Mucosa of descending colon (tissue), 3 donors: ENCODE data around the gene SLC11A2. TPM values are rescaled to one million over a fixed set of nuclear protein-coding genes. Genes with fewer than 3 reads are reported as not detected.

Experiments
- ATAC-seq: fragments of 200-7000 bp; cut with Tn5 transposase; one replicate; pipeline ENCODE4 v1.9.1; 2020; ENCODE audit warnings: mild to moderate bottlenecking, moderate library complexity
- DNase-seq, 3 donors: peaks; one replicate each; pipeline ENCODE4 v3.0.0-alpha.2; 2020
- H3K36me3 ChIP-seq: fragments of 200-600 bp; one replicate; pipeline ENCODE4 v1.8.0; 2021; ENCODE audit warnings: low read depth, mild to moderate bottlenecking
- H3K4me1 ChIP-seq: fragments of 200-600 bp; one replicate; pipeline ENCODE4 v1.8.0; 2021; ENCODE audit warnings: low read depth, mild to moderate bottlenecking
- H3K4me3 ChIP-seq: fragments of 200-600 bp; one replicate; pipeline ENCODE4 v1.8.0; 2021; ENCODE audit warnings: mild to moderate bottlenecking
- H3K9me3 ChIP-seq: fragments of 200-600 bp; one replicate; pipeline ENCODE4 v1.8.0; 2021; ENCODE audit warnings: mild to moderate bottlenecking
- intact Hi-C, 2 donors: fragments of 100-400 bp; cut with DNase I in 1 of 2; cut with micrococcal nuclease in 1 of 2; formaldehyde crosslinking; loops; one replicate each; pipeline versions ENCODE4 v1.11.0 to v1.11.1; 2022; cut with DNase I, micrococcal nuclease
- total RNA-seq, 3 donors: library from RNA; stranded (reverse); fragmentation: NEBNext Ultra II Directional in 2 of 3; extraction: Animal tissue kit (Norgen Biotek cat#: 25700) in 2 of 3; gene quantifications; one replicate each; pipeline versions ENCODE4 v1.2.1 to v1.2.4, GENCODE V29; 2021 to 2023
- TF ChIP-seq, protein P1 (sequence below): fragments of 200-600 bp; IDR thresholded peaks from one replicate; pipeline ENCODE4 v1.8.0; 2022; ENCODE audit warnings: antibody characterized with exemption, mild to moderate bottlenecking
- donor health status: DM: no; HTN: no; CAD: no; lungs with moderate emphysema.
- donor health status: DM: no; HTN: no; CAD: no.
- donor health status: DM: no; HTN: yes; CAD: no.

Gene SLC11A2
- total RNA-seq, 3 donors from 2014 or later = 32.3 to 48.9 (median 43.0) TPM

DNA sequence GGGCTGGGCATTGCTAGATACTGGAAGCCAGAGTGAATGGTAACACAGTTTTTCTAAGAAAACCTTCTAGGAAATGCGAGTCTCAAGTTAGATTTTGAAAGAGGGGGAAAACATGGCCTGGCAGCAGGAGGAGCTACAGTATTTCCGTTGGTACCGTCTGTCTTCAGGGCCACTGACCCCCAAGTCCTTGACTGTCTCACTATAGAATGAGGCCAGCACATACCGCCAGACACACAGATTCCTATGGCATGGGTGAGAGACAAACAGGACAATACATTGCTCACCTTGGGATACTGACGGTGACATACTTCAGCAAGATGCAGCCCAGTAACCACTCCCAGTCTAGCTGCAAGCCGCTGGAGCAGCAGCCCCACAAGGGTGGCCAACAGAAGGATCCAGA lies 21.7 kb downstream of the SLC11A2 start:
- Histone ChIP-seq H3K4me1 (peaks cover 3% of the 10 kb centered on the region), H3K36me3 (no peaks in the 10 kb centered on the region), H3K4me3 (no peak overlapping the region), H3K9me3 (no peaks in the 10 kb centered on the region)
- DNase-seq = no peak
- intact Hi-C loops = no loop called here
- no peak for ATAC-seq
- TF ChIP-seq, protein P1, sequence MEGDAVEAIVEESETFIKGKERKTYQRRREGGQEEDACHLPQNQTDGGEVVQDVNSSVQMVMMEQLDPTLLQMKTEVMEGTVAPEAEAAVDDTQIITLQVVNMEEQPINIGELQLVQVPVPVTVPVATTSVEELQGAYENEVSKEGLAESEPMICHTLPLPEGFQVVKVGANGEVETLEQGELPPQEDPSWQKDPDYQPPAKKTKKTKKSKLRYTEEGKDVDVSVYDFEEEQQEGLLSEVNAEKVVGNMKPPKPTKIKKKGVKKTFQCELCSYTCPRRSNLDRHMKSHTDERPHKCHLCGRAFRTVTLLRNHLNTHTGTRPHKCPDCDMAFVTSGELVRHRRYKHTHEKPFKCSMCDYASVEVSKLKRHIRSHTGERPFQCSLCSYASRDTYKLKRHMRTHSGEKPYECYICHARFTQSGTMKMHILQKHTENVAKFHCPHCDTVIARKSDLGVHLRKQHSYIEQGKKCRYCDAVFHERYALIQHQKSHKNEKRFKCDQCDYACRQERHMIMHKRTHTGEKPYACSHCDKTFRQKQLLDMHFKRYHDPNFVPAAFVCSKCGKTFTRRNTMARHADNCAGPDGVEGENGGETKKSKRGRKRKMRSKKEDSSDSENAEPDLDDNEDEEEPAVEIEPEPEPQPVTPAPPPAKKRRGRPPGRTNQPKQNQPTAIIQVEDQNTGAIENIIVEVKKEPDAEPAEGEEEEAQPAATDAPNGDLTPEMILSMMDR = no peak

DNA sequence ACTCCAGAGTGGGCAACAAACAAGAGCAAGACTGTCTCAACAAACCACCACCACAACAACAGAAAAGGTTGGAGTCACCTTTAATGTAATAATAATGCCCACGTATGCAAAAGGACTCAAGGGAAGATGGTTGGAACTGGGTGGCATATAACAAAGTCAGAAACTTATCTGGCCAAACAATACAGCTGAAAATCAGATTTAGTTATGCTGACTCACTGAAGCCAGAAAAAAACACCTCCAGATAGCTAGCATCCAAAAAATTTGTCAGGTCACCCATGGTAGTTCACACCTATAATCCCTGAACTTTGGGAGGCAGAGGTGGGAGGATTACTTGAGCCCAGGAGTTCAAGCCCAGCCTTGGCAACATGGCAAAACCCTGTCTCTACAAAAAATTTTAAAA lies 24.4 kb downstream of the SLC11A2 start:
- ATAC-seq (no peak), DNase-seq (no peak)
- H3K36me3 ChIP-seq = no peaks in the 10 kb centered on the region
- no peaks in the 10 kb centered on the region for H3K9me3 ChIP-seq
- intact Hi-C loops = no loop called here
- TF ChIP-seq, protein P1 = no peak
- no peak overlapping the region for H3K4me3 ChIP-seq
- peaks cover 3% of the 10 kb centered on the region for H3K4me1 ChIP-seq

DNA sequence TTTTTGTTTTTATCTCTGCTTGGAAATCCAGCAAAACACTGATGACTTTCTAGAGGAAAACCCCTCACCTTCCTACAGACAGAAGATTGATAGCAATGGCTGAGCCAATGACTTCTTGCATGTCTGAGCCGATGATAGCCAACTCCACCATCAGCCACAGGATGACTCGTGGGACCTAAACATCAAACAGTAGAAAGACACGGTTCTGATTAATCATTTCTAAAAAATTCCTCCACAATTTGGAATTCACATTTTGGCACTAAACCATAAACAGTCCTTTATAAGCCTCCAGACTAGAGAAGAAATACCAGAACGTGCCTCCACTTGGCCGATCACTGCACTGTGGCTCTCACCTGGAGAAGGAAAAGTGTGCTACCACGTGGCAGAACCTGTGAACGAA lies 25.9 kb downstream of the SLC11A2 start:
- H3K9me3 ChIP-seq = no peaks in the 10 kb centered on the region
- ATAC-seq (no peak), DNase-seq (no peak)
- H3K4me3 ChIP-seq = no peak overlapping the region
- intact Hi-C loops = no loop called here
- peaks cover 2% of the 10 kb centered on the region for H3K4me1 ChIP-seq
- no peaks in the 10 kb centered on the region for H3K36me3 ChIP-seq
- TF ChIP-seq, protein P1 = no peak

DNA sequence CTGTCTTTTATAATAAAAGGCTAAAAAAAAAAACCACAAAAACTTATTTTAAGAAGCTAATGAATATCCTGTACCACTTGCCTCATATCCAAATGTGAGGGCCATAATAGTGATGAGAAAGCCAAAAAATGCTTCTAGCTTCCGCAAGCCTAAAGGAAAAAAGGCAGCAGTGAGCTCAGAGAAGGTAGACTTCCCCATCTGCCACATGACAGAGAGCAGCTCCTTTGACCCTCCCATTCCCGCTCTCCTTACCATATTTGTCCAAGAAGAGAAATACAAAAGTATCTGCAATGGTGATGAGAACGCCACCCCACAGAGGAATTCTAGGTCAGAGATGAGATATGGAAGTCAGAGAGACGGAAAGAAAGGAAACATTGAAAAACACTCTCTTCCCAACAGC lies 27.1 kb downstream of the SLC11A2 start:
- TF ChIP-seq, protein P1 = no peak
- H3K9me3 ChIP-seq = no peaks in the 10 kb centered on the region
- intact Hi-C loops = no loop called here
- ATAC-seq (no peak), DNase-seq (no peak)
- no peak overlapping the region for H3K4me3 ChIP-seq
- H3K4me1 ChIP-seq = no peaks in the 10 kb centered on the region
- H3K36me3 ChIP-seq = no peaks in the 10 kb centered on the region

DNA sequence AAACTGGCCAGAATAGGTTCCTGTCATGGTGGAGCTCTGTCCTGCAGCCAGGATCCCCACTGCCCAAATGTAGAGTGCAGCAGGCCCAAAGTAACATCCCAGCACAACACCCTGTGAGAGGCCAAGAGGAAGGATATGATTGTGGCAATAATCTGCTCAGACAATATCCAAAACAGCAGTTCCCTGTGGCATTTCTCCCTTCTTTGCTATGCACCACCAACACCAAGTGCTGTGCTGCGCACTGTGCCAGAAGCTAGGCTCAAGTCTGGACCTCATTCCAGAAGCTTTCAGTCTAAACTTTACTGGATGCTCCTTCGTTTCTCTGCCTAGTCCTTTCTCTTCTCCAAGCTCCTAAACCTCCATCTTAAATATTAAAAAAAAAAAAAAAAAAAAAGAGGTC lies 33.4 kb downstream of the SLC11A2 start:
- Histone ChIP-seq H3K9me3 (no peaks in the 10 kb centered on the region), H3K4me1 (no peaks in the 10 kb centered on the region), H3K4me3 (no peak overlapping the region), H3K36me3 (peaks cover 7% of the 10 kb centered on the region)
- no peak for DNase-seq
- no peak for ATAC-seq
- intact Hi-C loops = no loop called here
- TF ChIP-seq, protein P1 = no peak

DNA sequence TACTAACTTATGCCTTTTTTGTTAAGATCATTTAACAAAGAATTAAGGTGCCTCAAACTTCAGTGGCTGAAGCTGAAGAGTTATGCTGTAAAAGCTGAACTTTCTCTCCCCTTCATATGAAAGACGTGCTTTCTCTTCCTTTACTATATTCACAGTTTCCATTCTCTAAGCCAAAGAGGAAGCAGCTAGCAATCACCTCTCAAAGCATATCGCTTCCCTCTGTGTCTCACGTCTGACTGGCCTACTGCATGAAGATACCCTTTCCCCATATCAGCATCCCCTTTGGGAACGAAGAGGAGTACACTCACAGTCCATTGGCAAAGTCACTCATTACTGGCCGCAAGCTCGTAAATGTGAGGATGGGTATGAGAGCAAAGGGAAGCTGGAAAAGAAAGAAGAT lies 34.9 kb downstream of the SLC11A2 start:
- intact Hi-C loops = no loop called here
- H3K4me1 ChIP-seq = peaks cover 6% of the 10 kb centered on the region
- TF ChIP-seq, protein P1 = no peak
- no peak overlapping the region for H3K4me3 ChIP-seq
- DNase-seq (no peak), ATAC-seq (no peak)
- H3K9me3 ChIP-seq = no peaks in the 10 kb centered on the region
- H3K36me3 ChIP-seq = peaks cover 7% of the 10 kb centered on the region
